Epithelial cell of esophagus (primary cell): ENCODE results near the gene UNC50.
"Not testable (repeated sequence)": the region's sequence is repeated elsewhere in the genome, so short reads cannot be mapped to it uniquely, and the experiment has no call there.

Experiments used
- DNase-seq: peaks from one replicate; pipeline ENCODE4 v3.0.0; 2010; ENCODE audit warnings: low read depth
- H3K4me3 ChIP-seq: 2 replicates; pipeline ENCODE4 v1.5.1; 2011; ENCODE audit warnings: mild to moderate bottlenecking, low read length, control low read depth
- CTCF ChIP-seq: IDR thresholded peaks from 2 replicates; pipeline ENCODE4 v1.5.1; 2011; ENCODE audit warnings: low read depth, mild to moderate bottlenecking, low read length, control low read depth, inconsistent platforms; ENCODE audit not compliant: insufficient read depth; ENCODE audit errors: missing control alignments

Gene UNC50

GRCh38 chr2:98649135-98649991, 41.0 kb downstream of the UNC50 start:
- H3K4me3 ChIP-seq = no peak overlapping the region
- peak; percentile 83 for DNase-seq
- peak; percentile 100 for TF ChIP-seq CTCF

- TF ChIP-seq CTCF = no peak
- no peak for DNase-seq
- no peak overlapping the region for H3K4me3 ChIP-seq
Measured at GRCh38 chr2:98649992-98650375, 41.6 kb downstream of the UNC50 start.

- DNase-seq = no peak
- no peak overlapping the region for H3K4me3 ChIP-seq
- no peak for TF ChIP-seq CTCF
Measured at GRCh38 chr2:98650998-98651397, 42.6 kb downstream of the UNC50 start.

- H3K4me3 ChIP-seq = no peak overlapping the region
- no peak for TF ChIP-seq CTCF
- no peak for DNase-seq
Measured at GRCh38 chr2:98654699-98655495, 46.5 kb downstream of the UNC50 start.

- no peak for DNase-seq
- H3K4me3 ChIP-seq = no peak overlapping the region
- TF ChIP-seq CTCF = no peak
Measured at GRCh38 chr2:98656800-98657199, 48.4 kb downstream of the UNC50 start.

- TF ChIP-seq CTCF = no peak
- H3K4me3 ChIP-seq = no peak overlapping the region
- DNase-seq = peak; percentile 36
Measured at GRCh38 chr2:98658816-98659490, 50.6 kb downstream of the UNC50 start.

GRCh38 chr2:98659491-98659840, 51.1 kb downstream of the UNC50 start:
- not testable (repeated sequence) for DNase-seq, H3K4me3 ChIP-seq
